Loucy (cell line): ENCODE data around the gene RANBP3L.

Source experiments
- H2AFZ ChIP-seq: fragments of 200-600 bp; sonication (generic); 2 replicates; pipeline ENCODE4 v1.6.0; 2016; ENCODE audit warnings: antibody characterized with exemption, mild to moderate bottlenecking, low read length, moderate library complexity
- H3F3A ChIP-seq: fragments of 200-600 bp; 2 replicates; pipeline ENCODE4 v1.6.0; 2016; ENCODE audit warnings: antibody characterized with exemption, low read depth, mild to moderate bottlenecking
- H3K27me3 ChIP-seq: fragments of 200-600 bp; sonication (generic); 2 replicates; pipeline ENCODE4 v1.6.1; 2014; ENCODE audit warnings: low read length, mild to moderate bottlenecking; ENCODE audit not compliant: insufficient read depth, poor library complexity, severe bottlenecking
- H3K36me3 ChIP-seq: fragments of 200-600 bp; sonication (generic); 2 replicates; pipeline ENCODE4 v1.6.1; 2016; ENCODE audit warnings: low read length; ENCODE audit not compliant: insufficient read depth
- H3K4me1 ChIP-seq: fragments of 200-600 bp; sonication (generic); 2 replicates; pipeline ENCODE4 v1.5.1; 2014; ENCODE audit warnings: low read length, mild to moderate bottlenecking; ENCODE audit not compliant: insufficient read depth, poor library complexity, severe bottlenecking
- H3K4me2 ChIP-seq: fragments of 200-600 bp; sonication (generic); 2 replicates; pipeline ENCODE4 v1.6.0; 2014; ENCODE audit warnings: antibody characterized with exemption, low read length, low read depth, mild to moderate bottlenecking; ENCODE audit not compliant: poor library complexity, severe bottlenecking
- H3K4me3 ChIP-seq: fragments of 200-600 bp; sonication (generic); 2 replicates; pipeline ENCODE4 v1.5.1; 2014; ENCODE audit warnings: low read length, mild to moderate bottlenecking, mixed read lengths; ENCODE audit not compliant: poor library complexity, severe bottlenecking
- H3K79me2 ChIP-seq: fragments of 200-600 bp; sonication (generic); 2 replicates; pipeline ENCODE4 v1.6.1; 2014; ENCODE audit warnings: low read length; ENCODE audit not compliant: insufficient read depth
- H3K9ac ChIP-seq: fragments of 200-600 bp; sonication (generic); 2 replicates; pipeline ENCODE4 v1.6.0; 2014; ENCODE audit warnings: mild to moderate bottlenecking, low read depth, low read length, moderate library complexity; ENCODE audit not compliant: poor library complexity, severe bottlenecking
- H3K9me2 ChIP-seq: fragments of 200-600 bp; sonication (generic); replicated peaks from 2 replicates; pipeline ENCODE4 v1.6.1; 2016; ENCODE audit warnings: low read depth, low read length, mixed read lengths
- H3K9me3 ChIP-seq: fragments of 200-600 bp; sonication (generic); 2 replicates; pipeline ENCODE4 v1.6.1; 2014; ENCODE audit warnings: mild to moderate bottlenecking, antibody characterized with exemption, low read length, low read depth; ENCODE audit not compliant: insufficient read depth
- H4K20me1 ChIP-seq: fragments of 200-600 bp; sonication (generic); 2 replicates; pipeline ENCODE4 v1.6.0; 2014; ENCODE audit warnings: antibody characterized with exemption, low read length, mild to moderate bottlenecking; ENCODE audit not compliant: insufficient read depth, poor library complexity, severe bottlenecking
- EZH2phosphoT487 ChIP-seq: fragments of 200-600 bp; IDR thresholded peaks from 2 replicates; pipeline ENCODE4 v1.6.1; 2018; ENCODE audit warnings: antibody characterized with exemption, mild to moderate bottlenecking, moderate library complexity, borderline replicate concordance
- TF ChIP-seq, protein P1 (sequence below): fragments of 200-600 bp; sonication (generic); conservative IDR thresholded peaks from 2 replicates; pipeline ENCODE4 v1.5.1; 2014; ENCODE audit warnings: mild to moderate bottlenecking, antibody characterized with exemption, low read length

RANBP3L gene

GRCh38 chr5:36241631-36242533 lies 59.8 kb downstream of the RANBP3L start, which contains the start of gene NADK2:
Gene NADK2 (minus strand): TSS chr5:36241925. CDS start chr5:36241798, 127 bp downstream.
- TF ChIP-seq EZH2phosphoT487, result no peak
- TF ChIP-seq, protein P1, sequence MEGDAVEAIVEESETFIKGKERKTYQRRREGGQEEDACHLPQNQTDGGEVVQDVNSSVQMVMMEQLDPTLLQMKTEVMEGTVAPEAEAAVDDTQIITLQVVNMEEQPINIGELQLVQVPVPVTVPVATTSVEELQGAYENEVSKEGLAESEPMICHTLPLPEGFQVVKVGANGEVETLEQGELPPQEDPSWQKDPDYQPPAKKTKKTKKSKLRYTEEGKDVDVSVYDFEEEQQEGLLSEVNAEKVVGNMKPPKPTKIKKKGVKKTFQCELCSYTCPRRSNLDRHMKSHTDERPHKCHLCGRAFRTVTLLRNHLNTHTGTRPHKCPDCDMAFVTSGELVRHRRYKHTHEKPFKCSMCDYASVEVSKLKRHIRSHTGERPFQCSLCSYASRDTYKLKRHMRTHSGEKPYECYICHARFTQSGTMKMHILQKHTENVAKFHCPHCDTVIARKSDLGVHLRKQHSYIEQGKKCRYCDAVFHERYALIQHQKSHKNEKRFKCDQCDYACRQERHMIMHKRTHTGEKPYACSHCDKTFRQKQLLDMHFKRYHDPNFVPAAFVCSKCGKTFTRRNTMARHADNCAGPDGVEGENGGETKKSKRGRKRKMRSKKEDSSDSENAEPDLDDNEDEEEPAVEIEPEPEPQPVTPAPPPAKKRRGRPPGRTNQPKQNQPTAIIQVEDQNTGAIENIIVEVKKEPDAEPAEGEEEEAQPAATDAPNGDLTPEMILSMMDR, result peak; percentile 62
- H3K9me3 ChIP-seq, result no peaks in the 10 kb centered on the region
- no peaks in the 10 kb centered on the region for H3K9me2 ChIP-seq
- peaks cover 9% of the 10 kb centered on the region; the same call in 1 of the 2 replicates for H3F3A ChIP-seq
- peak within 1 kb of the TSS; percentile 95 for H3K9ac ChIP-seq
- H3K4me2 ChIP-seq, result peak within 1 kb of the TSS; percentile 98
- H3K79me2 ChIP-seq, result peaks cover 52% of the 10 kb centered on the region
- H3K36me3 ChIP-seq, result no peaks in the 10 kb centered on the region
- peak within 1 kb of the TSS; percentile 75 for H2AFZ ChIP-seq
- peak within 1 kb of the TSS; percentile 91 for H3K4me3 ChIP-seq
- peaks cover 12% of the 10 kb centered on the region for H4K20me1 ChIP-seq
- H3K27me3 ChIP-seq, result no peaks in the 10 kb centered on the region
- H3K4me1 ChIP-seq, result peaks cover 63% of the 10 kb centered on the region

DNA sequence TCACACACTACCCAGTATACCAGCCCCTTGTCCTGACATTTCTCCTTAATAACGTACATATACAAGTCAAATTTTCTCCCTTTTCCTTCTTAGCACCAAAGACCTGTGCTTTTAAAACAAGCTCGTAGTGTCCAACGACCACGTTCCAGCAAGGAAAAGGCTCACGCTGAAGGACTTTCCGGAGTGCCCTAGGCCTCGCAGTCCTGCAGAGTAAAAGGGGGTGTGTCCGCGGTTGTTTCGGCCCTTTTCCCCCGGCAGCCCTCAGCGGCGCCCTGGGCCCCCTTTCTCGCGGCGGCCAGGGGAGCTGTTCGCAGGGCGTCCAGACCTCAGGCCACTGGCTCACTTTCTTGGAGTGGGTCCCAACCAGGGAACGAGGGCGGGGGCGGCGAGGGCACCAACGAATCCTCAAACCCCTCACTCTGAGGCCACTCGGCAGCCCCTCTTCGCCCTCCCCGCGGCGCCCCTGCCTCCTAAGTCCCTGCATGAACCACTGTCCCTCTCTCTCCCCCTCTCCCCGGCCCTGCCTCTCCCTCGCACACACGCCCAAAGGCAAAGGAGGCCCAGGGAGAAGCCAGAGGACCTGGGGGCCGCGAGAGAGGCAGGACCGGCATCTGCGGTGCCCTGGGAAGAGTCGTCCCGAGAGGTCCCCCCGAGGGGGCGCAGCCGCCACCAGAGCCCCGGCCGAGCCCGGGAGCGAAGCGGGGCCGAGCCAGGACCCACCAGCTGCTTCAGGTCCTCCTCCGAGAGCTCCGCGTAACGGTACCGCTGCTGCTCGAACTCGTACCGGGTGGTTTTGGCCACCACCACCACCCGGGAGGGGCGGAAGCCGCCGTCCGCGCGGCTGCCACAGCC lies 60.7 kb downstream of the RANBP3L start:
- H2AFZ ChIP-seq, result peak overlapping the region; percentile 70
- H3K27me3 ChIP-seq, result no peaks in the 10 kb centered on the region
- peak overlapping the region; percentile 95 for H3K9ac ChIP-seq
- H3K4me1 ChIP-seq, result peaks cover 71% of the 10 kb centered on the region
- H3K4me3 ChIP-seq, result peak overlapping the region; percentile 91
- no peaks in the 10 kb centered on the region for H3K36me3 ChIP-seq
- H4K20me1 ChIP-seq, result peaks cover 12% of the 10 kb centered on the region
- H3K9me3 ChIP-seq, result no peaks in the 10 kb centered on the region
- no peaks in the 10 kb centered on the region for H3K9me2 ChIP-seq
- H3K4me2 ChIP-seq, result peak overlapping the region; percentile 80
- H3F3A ChIP-seq, result peaks cover 9% of the 10 kb centered on the region; the same call in 1 of the 2 replicates
- TF ChIP-seq, protein P1, result 0 out of 2 replicates have a peak, but pooled peaks have one; percentile 10
- TF ChIP-seq EZH2phosphoT487, result no peak
- H3K79me2 ChIP-seq, result peaks cover 54% of the 10 kb centered on the region

DNA sequence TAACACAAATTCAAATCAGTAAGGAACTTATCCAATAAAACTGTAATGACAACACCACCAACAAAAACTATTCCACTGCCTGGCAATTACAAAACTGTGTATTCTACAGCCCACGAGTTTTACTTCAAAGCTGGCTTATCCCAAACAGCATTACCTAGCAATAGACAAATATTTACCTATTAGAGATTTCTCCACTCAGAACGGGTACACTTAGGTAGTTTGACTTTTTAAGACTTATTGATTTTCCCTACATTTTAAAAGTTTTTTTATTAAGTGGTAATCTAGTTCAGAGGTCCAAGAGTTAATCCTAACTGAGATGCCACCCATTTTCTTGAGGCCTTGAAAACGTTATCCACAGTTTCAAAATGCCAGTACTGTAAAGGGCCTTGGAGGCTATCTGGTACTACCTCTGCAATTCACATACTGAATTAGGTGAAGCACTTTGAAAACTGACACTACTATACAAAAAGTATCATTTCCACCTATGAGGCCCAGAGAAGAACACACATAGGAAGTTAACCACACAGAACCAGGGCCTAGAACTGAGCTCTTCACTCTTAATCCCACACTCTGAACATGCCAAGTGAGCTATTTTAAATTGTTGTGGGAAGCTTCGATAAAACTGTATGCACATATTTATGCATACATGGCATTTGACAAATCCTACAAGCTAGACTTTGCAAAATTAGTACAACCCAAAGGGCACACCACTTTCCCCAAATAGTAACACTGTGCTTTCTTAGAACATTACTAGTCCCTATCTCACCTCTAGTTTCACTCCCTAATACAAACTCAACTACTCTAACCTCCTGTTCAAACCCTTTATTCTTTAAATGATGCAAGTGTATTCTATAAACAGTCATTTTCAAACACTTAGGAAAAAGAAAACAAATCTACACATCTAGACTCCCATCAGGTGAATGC lies 62.1 kb downstream of the RANBP3L start:
- Histone ChIP-seq H3K4me3 (peak overlapping the region; percentile 91), H2AFZ (no peak overlapping the region), H3K79me2 (peaks cover 59% of the 10 kb centered on the region), H3K9me3 (no peaks in the 10 kb centered on the region), H3K9me2 (no peaks in the 10 kb centered on the region), H3K27me3 (no peaks in the 10 kb centered on the region), H3K36me3 (no peaks in the 10 kb centered on the region), H3F3A (peaks cover 9% of the 10 kb centered on the region; the same call in 1 of the 2 replicates), H3K9ac (peak overlapping the region; percentile 95), H3K4me2 (peak overlapping the region; percentile 80), H4K20me1 (peaks cover 12% of the 10 kb centered on the region), H3K4me1 (peaks cover 71% of the 10 kb centered on the region)
- no peak for TF ChIP-seq EZH2phosphoT487
- TF ChIP-seq, protein P1, result no peak
